TTC549 (cell line): Measurements from ENCODE around the gene DOK6.
"Not testable (repeated sequence)": the region's sequence is repeated elsewhere in the genome, so short reads cannot be mapped to it uniquely, and the experiment has no call there.

ENCODE experiments used
- FAIRE-seq: peaks from 2 replicates; lab custom pipeline; 2012; peaks lifted over from hg19 to GRCh38; lab: Jason Lieb, UNC

The DOK6 gene

DNA sequence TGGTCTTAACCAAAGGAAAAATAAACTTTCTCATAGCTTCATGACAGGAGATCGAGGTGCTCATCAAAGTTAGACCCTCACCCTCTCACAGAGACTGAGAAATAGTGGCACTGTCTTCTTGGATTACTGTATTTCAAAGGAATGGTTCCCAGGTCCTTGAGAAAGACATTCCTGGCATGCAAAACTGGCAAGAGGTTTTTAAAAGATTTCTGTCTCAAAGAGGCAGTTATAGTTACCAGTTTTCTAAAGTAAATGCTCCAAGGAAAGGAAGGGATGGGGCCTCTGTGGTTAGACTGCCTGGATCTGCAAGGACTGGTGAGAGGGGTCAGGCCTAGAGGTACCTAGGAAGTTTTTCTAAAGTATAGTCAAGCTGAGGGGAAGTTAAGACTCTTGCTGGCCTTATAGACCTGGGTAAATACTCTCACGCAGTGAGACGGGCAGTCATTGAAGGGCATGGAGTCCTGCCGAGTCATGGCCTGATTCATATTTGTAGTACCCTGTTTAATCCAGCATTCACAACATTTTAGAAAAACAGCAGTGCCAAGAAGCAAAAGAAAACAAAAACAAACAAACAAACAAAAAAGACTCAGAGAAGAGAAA is 226.1 kb downstream of the DOK6 start:
- no peak for FAIRE-seq

GRCh38 chr18:69628774-69629359 is 228.2 kb downstream of the DOK6 start:
- no peak for FAIRE-seq

DNA sequence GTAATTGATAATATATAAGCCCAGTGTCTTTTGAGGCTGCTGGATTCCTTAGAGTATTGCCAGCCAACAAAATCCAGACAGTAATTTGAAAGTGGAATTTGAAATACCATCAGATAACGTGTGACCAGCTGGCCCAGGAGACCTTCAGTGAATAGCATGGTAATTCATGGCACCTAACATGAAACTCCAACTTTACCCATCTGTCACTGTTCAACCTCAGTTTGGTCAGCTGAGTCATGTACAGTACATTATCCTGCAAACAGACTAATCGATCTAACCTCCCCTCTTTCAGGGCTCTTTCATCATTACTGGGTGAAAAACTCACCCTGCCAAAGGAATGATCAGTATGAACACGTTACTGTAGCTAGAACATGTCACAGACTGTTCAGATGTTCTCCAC is 230.6 kb downstream of the DOK6 start:
- no peak for FAIRE-seq

DNA sequence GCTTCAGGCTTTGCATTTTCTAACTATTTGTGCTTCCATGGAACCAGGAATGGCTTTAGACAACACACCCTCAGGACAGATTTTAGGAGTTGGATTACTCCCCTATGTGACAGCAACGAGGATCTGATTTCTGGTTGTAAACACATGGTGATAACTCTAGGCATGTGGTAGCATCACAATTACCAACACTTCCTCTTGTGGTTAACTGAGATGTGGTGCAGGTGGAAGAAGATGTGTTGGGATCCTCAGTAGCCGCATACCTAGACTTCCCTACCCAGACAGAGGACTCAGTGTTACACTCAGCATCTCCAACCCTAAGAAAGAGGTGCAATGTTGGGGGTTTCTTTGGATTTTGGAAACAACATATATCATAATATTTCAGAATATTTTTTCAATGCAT is 234.8 kb downstream of the DOK6 start:
- FAIRE-seq: no peak

DNA sequence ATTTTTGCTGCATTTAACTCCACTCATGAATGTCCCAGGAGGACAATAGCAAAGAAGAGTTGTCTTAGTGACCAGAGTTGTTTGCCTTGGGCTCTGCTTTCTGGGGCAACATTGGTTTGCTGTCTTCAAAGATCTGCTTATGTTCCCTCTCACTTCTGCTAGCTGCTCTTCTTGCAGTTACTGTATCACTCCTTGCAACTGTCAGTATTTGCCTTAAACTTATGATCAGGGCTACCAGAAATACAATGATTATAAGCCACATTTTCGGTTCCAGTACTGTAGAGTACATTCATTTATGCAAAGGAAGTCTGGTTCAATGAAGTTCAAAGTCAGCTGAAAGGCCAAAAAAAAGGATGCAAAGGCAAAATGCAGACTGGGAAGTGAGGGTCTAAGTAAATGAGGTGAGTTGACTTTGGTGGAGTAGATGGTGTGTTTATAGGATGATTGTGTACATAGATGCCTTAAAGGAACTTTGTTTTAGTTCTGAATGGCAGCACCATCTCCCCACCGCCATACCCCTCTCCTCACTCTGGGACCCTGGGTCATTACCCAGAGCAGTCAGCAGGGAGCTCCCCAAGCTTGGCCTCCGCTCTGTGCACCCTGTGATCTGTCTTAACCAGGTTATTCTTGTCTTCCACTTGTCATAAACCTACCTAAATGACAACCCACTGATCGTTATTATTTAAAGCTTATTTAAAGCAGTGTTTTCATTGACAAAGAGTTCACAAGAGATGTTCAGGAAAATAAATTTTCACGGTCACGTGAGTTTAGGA is 236.0 kb downstream of the DOK6 start:
- FAIRE-seq: no peak

GRCh38 chr18:69638056-69638455 is 237.4 kb downstream of the DOK6 start:
- no peak for FAIRE-seq

- FAIRE-seq: no peak
These were observed 247.0 kb downstream of the DOK6 start for GRCh38 chr18:69647702-69648101.

DNA sequence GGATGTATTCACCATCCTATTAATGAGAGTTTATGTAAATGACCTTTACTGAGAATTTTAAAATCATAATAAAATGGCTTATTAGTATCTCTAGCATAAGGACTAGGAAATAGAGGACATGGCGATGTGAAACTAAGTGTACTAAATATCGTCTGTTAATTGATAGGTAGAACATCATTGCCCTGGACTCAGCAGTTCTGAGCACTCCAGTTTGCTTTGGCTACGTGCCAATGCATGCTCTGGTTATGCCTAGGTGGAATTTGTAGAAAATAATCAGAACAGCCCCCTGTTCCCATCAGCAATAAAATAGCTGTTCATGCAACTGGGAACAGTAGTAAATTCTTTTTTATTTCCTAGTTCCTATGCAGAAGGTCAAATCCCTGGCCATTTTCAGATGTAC is 247.8 kb downstream of the DOK6 start:
- FAIRE-seq: no peak

DNA sequence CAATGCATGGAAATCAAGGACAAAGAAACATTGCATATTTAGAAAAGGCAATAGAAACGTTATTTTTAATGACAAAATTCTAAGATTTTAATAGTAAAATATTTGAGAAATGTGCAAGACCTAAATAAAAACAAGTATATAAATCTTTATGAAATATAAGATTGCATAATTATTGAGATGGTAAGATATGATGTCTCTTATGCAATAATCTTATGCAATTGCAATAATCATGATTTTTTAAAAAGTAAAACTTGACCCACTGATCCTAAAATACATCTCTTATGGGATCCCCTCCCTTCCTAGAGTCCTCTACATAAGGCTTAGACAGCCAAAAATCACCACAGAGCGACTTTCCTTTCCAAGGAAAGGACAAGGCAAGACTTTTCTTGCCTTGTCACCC is 249.0 kb downstream of the DOK6 start:
- FAIRE-seq: no peak

DNA sequence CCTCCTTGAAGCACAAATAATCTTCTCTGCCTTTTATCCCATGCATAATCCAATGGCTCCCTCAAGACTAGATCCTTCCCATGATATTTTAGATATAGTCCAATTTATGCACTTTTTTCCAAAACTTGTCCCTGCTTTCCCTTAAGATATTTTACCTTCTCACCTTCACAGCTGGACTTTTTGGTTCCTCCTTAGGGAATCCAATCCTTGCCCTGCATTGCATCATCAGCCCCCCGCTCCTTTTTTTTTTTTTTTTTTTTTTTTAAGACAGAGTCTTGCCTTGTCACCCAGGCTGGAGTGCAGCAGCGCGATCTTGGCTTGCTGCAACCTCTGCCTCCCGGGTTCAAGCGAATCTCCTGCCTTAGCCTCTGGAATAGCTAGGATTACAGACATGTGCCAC is 250.6 kb downstream of the DOK6 start:
- FAIRE-seq: no peak

DNA sequence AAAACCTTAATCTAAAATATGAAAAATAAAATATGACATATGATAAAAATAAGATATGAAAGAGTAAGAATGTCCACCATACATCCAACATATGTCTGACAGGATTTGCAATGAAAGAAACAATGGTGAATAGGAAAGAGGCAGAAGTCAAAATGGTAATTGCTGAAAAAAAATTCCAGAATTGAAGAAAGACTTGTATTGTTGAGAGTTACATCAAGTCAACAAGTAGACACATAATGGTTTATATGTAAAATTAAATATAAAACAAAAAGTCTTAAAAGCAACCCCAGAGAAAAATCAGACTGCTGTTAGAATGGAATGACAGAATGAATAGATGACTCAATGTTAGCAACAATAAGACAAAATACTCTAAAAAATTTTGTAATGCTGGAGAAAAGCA is 255.1 kb downstream of the DOK6 start:
- no peak for FAIRE-seq

DNA sequence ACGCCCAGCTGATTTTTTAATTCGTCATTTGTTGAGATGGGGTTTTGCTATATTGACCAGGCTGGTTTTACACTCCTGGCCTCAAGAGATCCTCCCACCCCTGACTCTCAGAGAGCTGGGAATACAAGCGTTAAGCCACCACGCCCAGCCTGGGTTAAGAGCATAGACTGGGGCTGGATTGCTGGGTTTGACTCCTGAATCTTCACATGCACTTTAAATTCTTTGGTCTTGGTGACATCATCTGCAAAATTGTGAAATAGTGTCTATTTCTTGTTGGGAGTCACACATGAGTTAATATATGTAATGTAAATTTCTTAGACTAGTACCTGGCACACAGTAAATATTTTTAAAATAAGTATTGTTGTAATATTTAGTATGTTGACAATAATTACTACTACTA is 257.4 kb downstream of the DOK6 start:
- FAIRE-seq: no peak

- no peak for FAIRE-seq
These were observed 258.0 kb downstream of the DOK6 start for GRCh38 chr18:69658685-69659084.

- no peak for FAIRE-seq
These were observed 258.5 kb downstream of the DOK6 start for GRCh38 chr18:69659142-69659651.

DNA sequence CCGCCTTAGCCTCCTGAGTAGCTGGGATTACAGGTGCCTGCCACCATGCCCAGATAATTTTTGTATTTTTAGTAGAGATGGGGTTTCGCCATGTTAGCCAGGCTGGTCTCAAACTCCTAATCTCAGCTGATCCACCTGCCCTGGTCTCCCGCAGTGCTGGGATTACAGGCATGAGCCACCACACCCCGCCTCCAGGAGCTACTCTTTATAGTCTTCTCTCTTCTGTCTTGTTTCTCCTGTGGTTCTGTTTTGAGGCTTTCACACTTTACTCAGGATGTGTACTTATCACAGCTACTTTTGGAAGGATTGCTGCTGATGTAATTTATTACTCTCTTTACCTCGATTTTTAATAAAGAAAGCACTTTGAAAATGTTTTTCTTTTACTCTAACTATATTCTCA is 261.4 kb downstream of the DOK6 start:
- not testable (repeated sequence) for FAIRE-seq

GRCh38 chr18:69664399-69664798 is 263.7 kb downstream of the DOK6 start:
- no peak for FAIRE-seq

- no peak for FAIRE-seq
These were observed 273.7 kb downstream of the DOK6 start for GRCh38 chr18:69674292-69674877.

GRCh38 chr18:69674966-69675365 is 274.3 kb downstream of the DOK6 start:
- FAIRE-seq: no peak

- FAIRE-seq: no peak
These were observed 276.9 kb downstream of the DOK6 start for GRCh38 chr18:69677595-69677994.

- no peak for FAIRE-seq
These were observed 279.4 kb downstream of the DOK6 start for GRCh38 chr18:69680123-69680522.

GRCh38 chr18:69683176-69683575 is 282.5 kb downstream of the DOK6 start:
- FAIRE-seq: no peak

DNA sequence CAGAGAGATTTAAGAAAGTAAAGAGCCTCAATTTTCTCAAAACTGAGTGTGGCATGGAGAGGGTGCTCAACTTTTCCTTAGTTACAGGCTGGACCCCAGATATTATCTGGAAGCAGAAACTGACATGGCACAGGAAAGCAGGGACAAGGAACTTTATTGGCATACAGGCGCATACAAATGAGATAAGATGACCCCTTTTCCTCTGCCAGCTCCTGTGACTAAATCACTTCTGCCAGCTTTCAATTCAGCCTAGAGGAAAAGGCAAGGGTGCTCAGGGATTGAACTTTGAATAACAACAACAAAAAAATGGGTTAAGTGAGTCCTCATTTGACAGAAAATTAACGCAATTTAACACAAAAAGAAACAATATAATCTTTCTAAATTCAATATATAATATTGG is 284.1 kb downstream of the DOK6 start:
- no peak for FAIRE-seq

GRCh38 chr18:69686861-69687260 is 286.2 kb downstream of the DOK6 start:
- no peak for FAIRE-seq
